HG03354 (cell line): ENCODE results near the gene SLC25A21.

Experiments used
- ATAC-seq: cut with Tn5 transposase; IDR thresholded peaks from one replicate; pipeline ENCODE4 v1.9.1; 2021; ENCODE audit warnings: mild to moderate bottlenecking; ENCODE audit not compliant: unreplicated experiment, poor library complexity, severe bottlenecking

The SLC25A21 gene

GRCh38 chr14:36662543-36663403, 509.6 kb downstream of the SLC25A21 start:
- ATAC-seq, result peak; percentile 32

GRCh38 chr14:36662258-36662542, 510.2 kb downstream of the SLC25A21 start:
- ATAC-seq, result no peak

- ATAC-seq, result peak; percentile 83
These were observed 510.7 kb downstream of the SLC25A21 start, which contains the start of gene PAX9 for GRCh38 chr14:36661506-36662257. TSS of gene PAX9 (plus strand) at chr14:36661860. CDS start at chr14:36662090, 230 bp downstream.

GRCh38 chr14:36660736-36661505, 511.5 kb downstream of the SLC25A21 start:
- ATAC-seq, result no peak

GRCh38 chr14:36659822-36660735, 512.3 kb downstream of the SLC25A21 start:
- no peak for ATAC-seq

- ATAC-seq, result no peak
These were observed 513.2 kb downstream of the SLC25A21 start for GRCh38 chr14:36659010-36659821.

- no peak for ATAC-seq
These were observed 514.0 kb downstream of the SLC25A21 start for GRCh38 chr14:36658123-36659009.

GRCh38 chr14:36657399-36658122, 514.8 kb downstream of the SLC25A21 start:
- no peak for ATAC-seq

- no peak for ATAC-seq
These were observed 515.6 kb downstream of the SLC25A21 start for GRCh38 chr14:36656687-36657398.

GRCh38 chr14:36655963-36656686, 516.3 kb downstream of the SLC25A21 start:
- ATAC-seq, result peak; percentile 44

GRCh38 chr14:36655571-36655962, 516.8 kb downstream of the SLC25A21 start:
- no peak for ATAC-seq

GRCh38 chr14:36654794-36655381, 517.5 kb downstream of the SLC25A21 start:
- ATAC-seq, result no peak

GRCh38 chr14:36653962-36654793, 518.2 kb downstream of the SLC25A21 start:
- ATAC-seq, result no peak

- ATAC-seq, result no peak
These were observed 519.0 kb downstream of the SLC25A21 start for GRCh38 chr14:36653413-36653812.
